Fibroblast of skin of left quadriceps (primary cell): Measurements from ENCODE around the gene NFASC.

Experiments used
- DNase-seq, 2 experiments: peaks; one replicate each; pipeline ENCODE4 v3.0.0-alpha.2; 2013; ENCODE audit warnings: low read depth in 2 of 2

The NFASC gene

DNA sequence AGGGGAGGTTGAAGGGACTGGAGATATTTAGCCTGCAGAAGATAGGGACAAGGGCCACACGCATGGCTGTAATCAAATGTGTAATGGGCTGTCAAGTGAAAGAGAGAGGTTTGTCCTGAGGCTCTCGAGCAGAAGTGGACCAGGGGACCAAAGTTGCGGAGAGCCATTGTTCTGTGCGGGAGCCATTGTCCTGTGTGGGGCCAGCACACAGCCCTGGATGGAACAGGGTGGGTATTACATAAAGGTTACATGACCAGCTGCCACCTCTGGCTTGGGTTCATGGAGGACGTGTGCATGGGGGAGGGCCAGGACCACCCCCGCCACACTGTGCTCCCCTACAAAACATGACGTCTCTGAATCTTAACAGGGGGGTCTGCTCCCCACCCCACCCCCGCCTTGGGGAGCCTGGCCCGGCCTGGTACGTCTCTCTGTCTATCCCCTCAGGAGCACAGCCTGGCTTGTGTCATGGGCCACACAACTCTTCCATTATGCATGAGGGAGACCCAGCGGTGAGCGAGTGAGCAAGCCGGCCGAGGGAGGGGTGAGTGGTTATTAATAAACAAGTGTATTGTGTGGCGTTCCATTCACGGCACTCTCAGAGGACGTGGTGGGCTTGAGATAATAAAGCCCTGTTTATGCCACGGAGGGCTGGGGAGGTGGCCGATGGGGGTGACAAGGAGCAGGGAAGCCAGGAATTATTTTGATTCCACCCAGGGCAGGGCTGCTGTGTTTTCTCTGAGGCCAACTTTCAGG is at the start of gene NFASC:
TSS of gene NFASC (plus strand) at position 703 of the 753 bp plus-strand sequence. CDS start 73,454 bp downstream, outside the sequence.
- DNase-seq: no peak

GRCh38 chr1:204821476-204821875 is 49.2 kb upstream of the NFASC start:
- no peak for DNase-seq

DNA sequence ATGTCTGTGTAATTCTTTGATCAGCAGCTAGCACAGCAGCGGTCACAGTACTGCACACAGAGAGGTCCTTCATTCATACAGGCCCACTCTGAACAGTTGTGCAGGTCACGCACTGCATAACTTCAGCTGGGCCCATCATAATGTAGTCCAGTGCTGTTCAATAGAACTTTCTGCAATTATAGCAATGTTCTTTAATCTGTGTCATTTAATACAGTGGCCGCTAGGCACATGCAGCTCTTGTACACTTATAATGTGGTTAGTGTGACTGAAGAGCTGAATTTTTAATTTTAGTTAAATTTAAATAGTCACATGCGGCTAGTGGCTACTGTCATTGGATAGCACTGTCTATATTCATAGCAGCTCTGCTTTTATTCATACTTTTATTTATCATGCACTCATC is 48.7 kb upstream of the NFASC start:
- no peak for DNase-seq

DNA sequence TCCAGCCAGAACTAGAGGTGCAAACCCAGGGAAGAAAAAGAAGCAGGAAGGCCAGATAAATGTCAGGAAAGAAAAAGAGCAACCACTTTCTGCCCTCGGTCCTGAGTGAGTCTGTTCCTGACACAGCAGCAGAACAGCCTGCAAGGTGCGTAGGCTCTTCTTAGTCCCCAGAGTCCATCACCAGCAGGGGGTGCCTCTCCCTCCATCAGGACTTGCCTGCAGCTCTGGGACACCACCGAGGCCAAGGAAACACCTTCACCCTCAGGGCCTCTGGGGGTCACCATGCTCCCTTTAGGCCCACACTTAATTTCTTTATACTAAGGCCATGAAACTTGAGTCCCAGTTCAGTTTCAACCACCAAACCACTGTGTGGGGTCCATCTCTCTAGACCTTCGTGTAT is 43.7 kb upstream of the NFASC start:
- DNase-seq: no peak

- peak; percentile 36 to 42 for DNase-seq
Measured at GRCh38 chr1:204828352-204828850, 42.3 kb upstream of the NFASC start.

DNA sequence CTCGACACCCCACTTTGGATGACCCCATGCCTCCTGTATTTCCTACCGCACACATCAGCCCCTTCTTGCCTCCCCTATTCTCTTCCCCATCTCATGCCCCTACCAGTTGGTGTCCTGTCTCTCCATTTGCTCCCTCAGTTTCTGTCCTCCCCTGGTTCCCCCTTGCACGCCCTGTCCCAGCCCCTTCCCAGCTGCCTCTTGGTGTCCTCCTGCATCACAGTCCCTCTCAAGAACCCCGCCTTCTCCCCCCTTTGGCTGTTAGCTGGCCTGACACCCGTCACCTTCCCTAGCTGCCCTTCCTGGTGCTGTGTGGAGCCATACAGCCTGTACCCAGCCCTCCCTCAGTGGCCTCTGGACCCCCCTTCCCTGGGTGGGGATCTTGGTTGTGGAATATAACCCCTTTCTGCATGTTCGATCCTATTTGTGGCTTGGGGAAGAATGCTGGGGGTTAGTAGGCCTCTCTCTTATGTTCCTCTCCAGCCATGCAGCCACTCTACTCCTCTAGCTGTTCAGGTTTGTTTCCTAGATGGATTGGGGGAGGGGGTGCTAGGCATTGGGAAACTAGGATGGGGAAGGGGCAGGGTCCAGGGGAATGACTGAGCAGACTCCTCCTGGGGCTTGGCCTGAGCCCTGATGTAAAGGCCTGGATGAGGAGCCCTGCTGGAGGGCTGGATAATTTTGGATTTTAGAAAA is 41.4 kb upstream of the NFASC start:
- no peak for DNase-seq

DNA sequence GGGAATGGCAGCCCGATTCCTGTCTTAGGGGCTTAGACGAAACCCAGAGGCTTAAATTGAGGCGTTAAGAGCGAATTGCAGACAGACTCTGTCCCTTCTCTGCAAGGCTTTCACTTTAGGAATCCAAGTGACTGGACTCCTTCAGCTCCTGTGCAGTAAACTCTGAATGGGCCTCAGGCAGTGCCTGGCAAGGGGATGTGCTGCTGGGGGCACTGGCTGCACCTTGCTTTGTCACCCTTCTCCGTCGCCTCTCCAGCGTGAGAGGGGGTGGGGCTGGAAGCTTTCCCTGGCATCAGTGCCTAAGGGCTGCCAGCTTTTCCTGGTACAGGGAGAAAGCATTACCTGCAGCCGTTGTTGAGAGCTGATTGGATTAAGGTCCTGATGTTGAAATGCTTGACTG is 39.9 kb upstream of the NFASC start:
- DNase-seq: no peak

DNA sequence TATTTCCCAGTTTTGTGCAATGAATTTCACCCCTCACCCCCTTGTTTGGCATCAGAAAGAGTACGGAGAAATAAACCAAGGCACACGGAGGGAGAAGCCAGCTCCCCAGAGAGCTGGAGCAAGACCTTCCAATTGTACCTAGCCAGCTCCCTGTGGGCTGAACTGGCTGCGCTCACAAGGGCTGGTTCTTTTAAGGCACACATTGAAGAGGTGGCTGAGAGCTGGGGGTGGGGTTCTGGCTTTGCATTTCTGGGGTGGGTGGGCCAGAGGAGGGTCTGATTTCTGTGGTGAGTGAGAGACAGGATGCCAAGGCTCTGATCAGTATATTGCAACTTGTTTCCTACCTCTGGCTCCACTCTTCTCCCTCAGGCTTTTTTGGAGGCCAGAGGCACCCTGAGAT is 39.5 kb upstream of the NFASC start:
- DNase-seq: no peak

- DNase-seq: no peak
Measured at GRCh38 chr1:204834336-204834735, 36.3 kb upstream of the NFASC start.

DNA sequence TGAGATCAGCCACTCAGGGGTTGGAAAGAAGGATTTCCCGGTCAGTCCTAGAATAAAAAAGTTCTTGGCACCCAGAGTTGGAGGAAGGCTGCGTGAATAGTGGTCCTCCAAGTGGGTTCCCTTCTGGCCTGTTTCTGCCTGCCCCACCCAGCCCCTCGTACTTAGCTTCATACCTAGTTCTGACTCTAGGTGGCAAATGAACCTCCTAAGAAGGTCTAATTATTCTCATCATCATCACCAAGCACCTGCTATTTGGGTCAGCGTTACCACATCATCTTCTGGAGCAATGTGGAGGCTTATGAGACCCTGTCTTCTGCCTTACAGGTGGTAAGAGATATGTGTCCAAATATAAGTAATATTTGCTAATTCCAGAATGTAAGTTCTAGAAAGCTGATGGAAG is 35.9 kb upstream of the NFASC start:
- DNase-seq: no peak

GRCh38 chr1:204835737-204836136 is 34.9 kb upstream of the NFASC start:
- no peak for DNase-seq

DNA sequence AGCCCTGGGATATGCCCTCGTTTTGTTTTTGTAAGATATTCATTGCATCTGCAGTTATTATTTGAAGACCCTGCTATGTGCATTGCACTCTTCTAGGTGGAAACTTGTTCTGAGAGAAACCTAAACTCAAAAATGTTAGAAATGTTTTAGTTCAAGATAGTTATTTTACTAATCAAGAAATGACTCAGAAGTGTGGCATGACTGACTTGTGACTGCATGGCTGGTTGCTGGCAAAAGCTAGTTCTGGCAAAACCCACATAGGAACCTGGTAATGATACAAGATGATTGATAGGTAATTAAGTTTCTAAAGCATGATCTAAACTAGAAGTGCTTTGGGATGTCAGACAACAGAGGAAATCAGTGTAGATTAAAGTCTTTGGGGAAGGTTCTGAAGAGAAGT is 33.8 kb upstream of the NFASC start:
- DNase-seq: no peak

DNA sequence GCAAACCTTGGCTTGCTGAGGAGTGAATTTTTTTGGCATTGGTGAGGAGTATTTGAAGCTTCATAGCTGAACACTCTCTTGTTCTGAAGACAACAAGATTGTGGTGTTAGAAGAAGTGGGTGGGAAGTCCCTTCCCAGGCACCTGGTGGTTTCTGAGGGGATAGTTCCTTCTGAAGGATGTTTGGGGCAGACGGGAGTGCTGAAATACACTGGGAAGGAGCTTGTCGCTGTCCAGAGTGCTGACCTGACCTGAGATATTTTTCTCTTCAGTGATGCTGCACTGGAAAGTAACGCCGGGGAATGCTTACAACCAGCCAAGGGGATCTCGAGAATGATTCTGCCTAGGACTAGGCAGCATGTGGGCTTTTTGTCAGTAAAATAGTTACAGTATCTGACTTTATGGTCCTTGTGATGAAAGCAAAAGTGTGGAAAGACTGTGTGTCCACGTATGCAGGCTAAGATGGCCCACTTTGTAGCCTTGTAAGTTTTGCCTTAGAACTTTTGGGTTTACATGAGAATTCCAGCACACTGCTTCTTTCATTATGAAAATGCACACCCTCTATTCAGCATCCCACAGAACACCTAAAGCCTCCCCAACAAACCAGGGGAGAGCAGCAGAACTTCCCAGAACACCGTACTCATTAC is 33.1 kb upstream of the NFASC start:
- peak; percentile 34 to 37 for DNase-seq

GRCh38 chr1:204841316-204841715 is 29.3 kb upstream of the NFASC start:
- DNase-seq: no peak

DNA sequence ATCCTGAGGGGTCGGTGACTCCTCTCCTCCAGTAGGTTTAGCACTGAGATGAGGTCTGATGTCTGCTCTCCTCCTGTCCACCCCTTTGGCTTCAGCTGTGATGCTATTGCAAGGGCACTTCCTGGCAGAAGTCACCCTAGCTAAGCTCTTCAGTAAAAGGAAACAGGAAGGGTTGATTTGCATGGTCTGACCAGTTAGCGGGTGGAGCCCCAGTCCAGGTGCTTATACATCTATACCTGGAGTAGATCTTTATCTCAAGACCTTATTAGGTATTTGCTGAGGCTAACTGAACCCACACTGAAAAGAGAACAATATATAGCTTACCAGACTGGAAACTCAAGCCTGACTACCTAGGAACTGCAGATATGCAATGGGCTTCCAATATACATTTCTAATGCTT is 28.9 kb upstream of the NFASC start:
- no peak for DNase-seq

DNA sequence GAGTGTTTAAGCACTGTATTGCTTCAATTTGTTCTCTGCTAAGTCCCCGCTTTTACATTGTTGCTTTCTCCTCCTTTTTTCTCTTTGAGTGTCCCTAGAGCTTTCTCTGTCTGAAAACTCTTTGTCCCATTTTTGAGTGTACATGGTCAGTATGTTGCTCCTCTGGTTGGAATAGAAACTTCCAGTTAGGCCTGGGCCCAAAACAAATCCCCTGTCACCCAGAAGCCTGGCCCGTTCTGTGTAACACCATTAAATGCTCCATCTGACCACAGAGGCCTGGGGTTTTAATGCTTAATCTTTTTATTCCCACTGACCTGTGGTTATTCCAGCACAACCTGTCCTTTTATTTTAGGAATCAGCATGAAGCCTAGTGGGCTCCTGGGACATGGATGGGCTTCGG is 28.3 kb upstream of the NFASC start:
- DNase-seq: no peak

GRCh38 chr1:204842892-204843291 is 27.8 kb upstream of the NFASC start:
- DNase-seq: no peak

DNA sequence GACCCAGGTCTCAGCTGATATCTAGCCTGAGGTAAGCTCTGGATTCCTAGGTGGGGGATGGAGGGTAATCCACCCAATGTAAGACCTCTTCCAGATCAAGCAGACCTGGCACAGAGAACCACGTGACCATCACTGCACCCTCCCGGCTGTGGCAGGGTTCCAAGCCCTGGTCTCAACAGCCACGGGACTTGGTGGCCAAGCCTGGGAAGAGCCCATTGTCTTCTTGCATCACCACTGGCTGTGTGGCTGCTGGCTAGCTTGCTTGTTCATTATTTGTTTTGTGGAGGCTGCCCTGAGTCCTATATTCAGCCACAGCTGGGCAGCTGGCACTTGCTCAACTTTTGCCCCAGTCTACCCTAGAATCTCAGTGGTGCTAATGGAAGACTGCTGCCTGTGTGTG is 24.1 kb upstream of the NFASC start:
- DNase-seq: no peak

DNA sequence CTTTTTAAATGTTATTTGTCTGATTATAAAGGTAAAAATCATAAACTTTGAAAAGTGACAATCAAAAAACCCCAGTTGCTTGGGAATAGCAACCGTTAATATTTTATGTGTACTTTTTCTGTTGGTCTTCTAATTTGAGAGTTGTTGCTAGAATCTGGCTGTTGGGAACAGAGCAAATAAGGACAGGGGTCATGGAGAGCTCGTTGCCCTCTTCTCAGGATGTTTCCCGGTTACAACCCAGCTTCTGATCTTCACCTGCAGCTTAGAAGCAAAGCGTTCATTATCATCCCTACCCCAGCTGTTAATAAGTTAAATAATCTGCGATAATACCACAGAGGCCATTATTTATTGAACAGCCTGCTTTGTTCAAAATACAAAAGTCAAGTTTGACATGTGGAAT is 22.1 kb upstream of the NFASC start:
- no peak for DNase-seq

GRCh38 chr1:204852854-204853253 is 17.8 kb upstream of the NFASC start:
- no peak for DNase-seq

- no peak for DNase-seq
Measured at GRCh38 chr1:204853436-204853835, 17.2 kb upstream of the NFASC start.

DNA sequence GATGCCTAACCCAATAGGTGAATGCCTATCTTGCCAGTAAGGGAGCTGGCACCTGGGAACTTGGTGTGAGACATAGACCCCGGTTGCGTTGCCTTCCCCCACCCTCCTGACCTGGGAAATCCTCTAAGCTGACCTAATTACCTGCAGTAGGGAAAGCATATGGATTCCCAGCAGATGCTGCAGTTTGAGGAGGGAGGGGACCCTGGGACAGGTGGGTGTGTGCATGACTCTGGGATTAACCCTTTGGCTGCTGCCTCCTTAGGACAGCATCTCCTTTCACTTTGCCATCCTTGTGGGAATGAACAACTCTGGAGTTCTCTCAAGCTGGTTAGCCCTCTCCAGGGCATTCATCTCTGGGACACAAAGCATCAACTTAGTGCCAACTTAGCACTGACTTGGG is 16.4 kb upstream of the NFASC start:
- DNase-seq: no peak

DNA sequence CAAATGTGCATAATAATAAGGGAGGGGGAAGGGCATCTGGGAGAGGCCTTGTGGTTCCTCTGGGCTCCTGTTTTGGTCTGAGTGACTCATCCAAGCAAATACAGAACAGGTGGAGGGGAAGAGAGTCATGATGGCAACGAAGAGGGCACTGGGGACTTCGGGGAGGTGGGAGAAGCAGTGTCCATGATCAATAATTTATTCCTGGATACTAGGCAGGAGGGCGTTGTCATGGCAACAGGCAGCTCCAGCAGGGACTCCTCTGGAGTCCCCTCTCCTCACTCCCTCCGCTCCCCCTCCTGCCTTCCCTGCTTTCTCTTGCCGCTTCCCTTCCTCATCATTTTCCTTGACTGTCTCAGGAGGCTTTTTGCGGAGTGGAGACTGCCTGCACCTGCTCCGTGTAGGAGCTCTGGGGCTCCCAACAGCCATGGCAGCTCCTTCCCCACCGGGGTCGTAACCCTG is 12.3 kb upstream of the NFASC start:
- DNase-seq: no peak
